Psoas muscle (tissue), 8 donors: Measurements from ENCODE around the gene PLXNB3. TPM values are rescaled to one million over a fixed set of nuclear protein-coding genes. Genes with fewer than 3 reads are reported as not detected.

Experiments used
- ATAC-seq, 4 donors: fragments of 200-7000 bp; cut with Tn5 transposase; one replicate each; pipeline ENCODE4 v1.9.1; 2020; ENCODE audit warnings: moderate library complexity in 3 of 4, mild to moderate bottlenecking in 2 of 4
- DNase-seq, 2 donors: peaks; one replicate each; pipeline ENCODE4 v3.0.0-alpha.2; 2020
- H3K27ac ChIP-seq: fragments of 200-600 bp; one replicate; pipeline ENCODE4 v1.8.0; 2022
- H3K27me3 ChIP-seq, 3 donors: fragments of 200-600 bp in 1 of 3; one replicate each; pipeline versions ENCODE4 v1.6.1 to v1.8.0; 2013 to 2022; ENCODE audit warnings: low read length in 2 of 3, mild to moderate bottlenecking in 2 of 3, moderate library complexity in 1 of 3; ENCODE audit not compliant: insufficient read depth in 3 of 3
- H3K36me3 ChIP-seq, 2 donors: fragments of 200-600 bp in 1 of 2; one replicate each; pipeline versions ENCODE4 v1.6.1 to v1.8.0; 2013 to 2022; ENCODE audit warnings: low read depth in 1 of 2, mild to moderate bottlenecking in 1 of 2, moderate library complexity in 1 of 2; ENCODE audit not compliant: insufficient read depth in 1 of 2
- H3K4me1 ChIP-seq: fragments of 200-600 bp; one replicate; pipeline ENCODE4 v1.8.0; 2022
- H3K4me3 ChIP-seq: fragments of 200-600 bp; one replicate; pipeline ENCODE4 v1.8.0; 2022; ENCODE audit warnings: mild to moderate bottlenecking
- H3K9me3 ChIP-seq: fragments of 200-600 bp; one replicate; pipeline ENCODE4 v1.8.0; 2022
- CTCF ChIP-seq: fragments of 200-600 bp; IDR thresholded peaks from one replicate; pipeline ENCODE4 v1.8.0; 2022; ENCODE audit warnings: antibody characterized with exemption
- WGBS, 3 donors: extraction: QIAGEN DNeasy Blood & Tissue Kit; methylation state at CpG; one replicate each; pipeline versions ENCODE4 v1.1.6 to v1.1.7; 2013; 5-methylcytosine and 5-hydroxymethylcytosine counted together
- intact Hi-C, 2 donors: fragments of 100-400 bp; cut with DNase I; formaldehyde crosslinking; loops; one replicate each; pipeline versions ENCODE4 v1.11.0 to v1.14.2; 2022
- polyA plus RNA-seq, 3 donors: library from polyadenylated mRNA; stranded (reverse); fragments of 200-250 nt; gene quantifications; one replicate each; pipeline ENCODE4 v1.2.3, GENCODE V29; 2013
- total RNA-seq, 4 donors: library from RNA; stranded (reverse); fragmentation: NEBNext Ultra II Directional in 2 of 4; extraction: Animal tissue kit (Norgen Biotek cat#: 25700) in 2 of 4; gene quantifications; one replicate each; pipeline versions ENCODE4 v1.2.1 to v1.2.4, GENCODE V29; 2021 to 2023
- donor health status: healthy with polysubstance abuse.
- donor health status: DM: no; HTN: no; CAD: no; lungs with moderate emphysema.
- donor health status: Bipolar disorder and iron deficiency.
- donor health status: healthy.
- donor health status: DM: yes; HTN: yes; CAD: no.
- donor health status: DM: no; HTN: no; CAD: no.
- donor health status: DM: no; HTN: no; CAD: no.
- donor health status: DM: yes; HTN: yes; CAD: no.

PLXNB3 gene
- total and polyA plus RNA-seq, 7 donors: 0.13 to 1.5 (median 0.35) TPM

GRCh38 chrX:153725039-153725831, 38.8 kb upstream of the PLXNB3 start:
- no peak for TF ChIP-seq CTCF
- ATAC-seq (peak in 1 of 4 donors; percentile 11), DNase-seq (no peak)
- Histone ChIP-seq H3K36me3 (peaks cover 3 to 21% of the 10 kb centered on the region in 2 donors), H3K9me3 (no peaks in the 10 kb centered on the region), H3K27ac (peak overlapping the region; percentile 85), H3K27me3 (peaks cover 0 to 4% (median 0%) of the 10 kb centered on the region in 3 donors), H3K4me1 (peaks cover 40% of the 10 kb centered on the region), H3K4me3 (peak overlapping the region; percentile 64)
- intact Hi-C loops: no loop called here
- 54 to 72% (median 56%) methylated on average over 28 to 55 of the region's 55 CpGs for WGBS, 3 donors

GRCh38 chrX:153725832-153726285, 38.2 kb upstream of the PLXNB3 start:
- Histone ChIP-seq H3K9me3 (no peaks in the 10 kb centered on the region), H3K27me3 (peaks cover 0 to 4% (median 0%) of the 10 kb centered on the region in 3 donors), H3K36me3 (peaks cover 0 to 15% of the 10 kb centered on the region in 2 donors), H3K4me3 (peak overlapping the region; percentile 64), H3K4me1 (peaks cover 40% of the 10 kb centered on the region), H3K27ac (peak overlapping the region; percentile 85)
- 37 to 65% (median 52%) methylated on average over 26 to 35 of the region's 35 CpGs for WGBS, 3 donors
- no peak for TF ChIP-seq CTCF
- DNase-seq: peak in 1 of 2 donors; percentile 69
- intact Hi-C loops: no loop called here
- peak in 1 of 4 donors; percentile 16 for ATAC-seq

GRCh38 chrX:153726286-153727122, 37.5 kb upstream of the PLXNB3 start:
- intact Hi-C loops: no loop called here
- Histone ChIP-seq H3K27ac (peak overlapping the region; percentile 85), H3K9me3 (no peaks in the 10 kb centered on the region), H3K4me1 (peaks cover 40% of the 10 kb centered on the region), H3K36me3 (peaks cover 0 to 13% of the 10 kb centered on the region in 2 donors), H3K4me3 (peak overlapping the region; percentile 64), H3K27me3 (peaks cover 0 to 4% (median 0%) of the 10 kb centered on the region in 3 donors)
- peak; percentile 18 to 42 (median 29) for ATAC-seq
- DNase-seq: peak; percentile 61 to 81
- WGBS, 3 donors: 2 to 26% (median 7%) methylated on average over 22 to 35 of the region's 35 CpGs
- no peak for TF ChIP-seq CTCF

GRCh38 chrX:153727123-153727931, 36.7 kb upstream of the PLXNB3 start:
- ATAC-seq: peak; percentile 30 to 68 (median 53)
- WGBS, 3 donors: 11 to 36% (median 14%) methylated on average over 20 to 23 of the region's 23 CpGs
- Histone ChIP-seq H3K27ac (peak overlapping the region; percentile 85), H3K36me3 (peaks cover 0 to 14% of the 10 kb centered on the region in 2 donors), H3K9me3 (no peaks in the 10 kb centered on the region), H3K4me3 (peak overlapping the region; percentile 64), H3K4me1 (peaks cover 38% of the 10 kb centered on the region), H3K27me3 (peaks cover 0 to 4% (median 0%) of the 10 kb centered on the region in 3 donors)
- no peak for TF ChIP-seq CTCF
- intact Hi-C loops: no loop called here
- DNase-seq: peak; percentile 67 to 87
